Keratinocyte (primary cell): ENCODE results near the gene TLL1. TPM values are rescaled to one million over a fixed set of nuclear protein-coding genes. Genes with fewer than 3 reads are reported as not detected.

Experiments
- DNase-seq: peaks from one replicate; pipeline ENCODE4 v3.0.0-alpha.2; 2011; ENCODE audit warnings: low read depth, missing footprints, low spot score
- FAIRE-seq: peaks from 2 replicates; lab custom pipeline; 2011; peaks lifted over from hg19 to GRCh38; lab: Jason Lieb, UNC
- H2AFZ ChIP-seq: 2 replicates; pipeline ENCODE4 v1.6.0; 2012; ENCODE audit warnings: low read length, control low read depth, inconsistent platforms; ENCODE audit not compliant: control insufficient read depth
- H3K27ac ChIP-seq: 2 replicates; pipeline ENCODE4 v1.5.1; 2011; ENCODE audit warnings: low read length; ENCODE audit not compliant: control insufficient read depth, insufficient read depth
- H3K27me3 ChIP-seq: 3 replicates; pipeline ENCODE4 v1.6.0; 2011; ENCODE audit warnings: low read length; ENCODE audit not compliant: control insufficient read depth, insufficient read depth; ENCODE audit errors: extremely low read depth
- H3K36me3 ChIP-seq, 2 experiments: 2 replicates in 1 of 2; 3 replicates in 1 of 2; pipeline ENCODE4 v1.5.1; 2011; ENCODE audit warnings: low read length in 2 of 2, mild to moderate bottlenecking in 1 of 2; ENCODE audit not compliant: control insufficient read depth in 2 of 2, insufficient read depth in 2 of 2; ENCODE audit errors: extremely low read depth in 1 of 2
- H3K4me1 ChIP-seq: 3 replicates; pipeline ENCODE4 v1.5.1; 2011; ENCODE audit warnings: low read length; ENCODE audit not compliant: control insufficient read depth, insufficient read depth; ENCODE audit errors: extremely low read depth
- H3K4me2 ChIP-seq: 3 replicates; pipeline ENCODE4 v1.6.0; 2011; ENCODE audit warnings: low read depth, low read length; ENCODE audit not compliant: control insufficient read depth, insufficient read depth; ENCODE audit errors: extremely low read depth
- H3K4me3 ChIP-seq, 3 experiments: fragments of 200-600 bp in 1 of 3; sonication (generic) in 1 of 3; 2 replicates in 2 of 3; 3 replicates in 1 of 3; pipeline ENCODE4 v1.5.1; 2011 to 2016; ENCODE audit warnings: low read length in 3 of 3, mild to moderate bottlenecking in 3 of 3, control low read depth in 2 of 3, inconsistent platforms in 1 of 3, low read depth in 1 of 3, mixed read lengths in 1 of 3, mixed run types in 1 of 3, moderate library complexity in 1 of 3; ENCODE audit not compliant: control insufficient read depth in 2 of 3, insufficient read depth in 2 of 3; ENCODE audit errors: extremely low read depth in 1 of 3
- H3K79me2 ChIP-seq: 2 replicates; pipeline ENCODE4 v1.6.0; 2012; ENCODE audit warnings: low read length; ENCODE audit not compliant: control insufficient read depth, insufficient read depth
- H3K9ac ChIP-seq: 3 replicates; pipeline ENCODE4 v1.6.0; 2011; ENCODE audit warnings: low read length; ENCODE audit not compliant: control insufficient read depth, insufficient read depth; ENCODE audit errors: extremely low read depth
- H3K9me1 ChIP-seq: 3 replicates; pipeline ENCODE4 v1.6.0; 2011; ENCODE audit warnings: low read length; ENCODE audit not compliant: control insufficient read depth, insufficient read depth; ENCODE audit errors: extremely low read depth
- H3K9me3 ChIP-seq: 2 replicates; pipeline ENCODE4 v1.5.1; 2012; ENCODE audit warnings: low read depth, low read length; ENCODE audit not compliant: control insufficient read depth
- H4K20me1 ChIP-seq: 3 replicates; pipeline ENCODE4 v1.6.0; 2011; ENCODE audit warnings: low read length; ENCODE audit not compliant: control insufficient read depth, insufficient read depth; ENCODE audit errors: extremely low read depth
- CTCF ChIP-seq, 3 experiments: IDR thresholded peaks in 1 of 3; conservative IDR thresholded peaks in 1 of 3; optimal IDR thresholded peaks in 1 of 3; 2 replicates in 2 of 3; 3 replicates in 1 of 3; pipeline versions ENCODE3 to v1.5.1; 2011; ENCODE audit warnings: low read length in 3 of 3, mild to moderate bottlenecking in 3 of 3, moderate library complexity in 2 of 3, control low read depth in 1 of 3, inconsistent platforms in 1 of 3; ENCODE audit not compliant: insufficient read depth in 2 of 3; ENCODE audit errors: extremely low read depth in 1 of 3
- EZH2 ChIP-seq: IDR thresholded peaks from one replicate; pipeline ENCODE4 v1.6.1; 2012; ENCODE audit warnings: inconsistent platforms, mild to moderate bottlenecking, low read length, moderate library complexity
- dilution Hi-C: fragments of 300-500 bp; cut with MboI; formaldehyde crosslinking; loops from one replicate; pipeline ENCODE4 v1.7.0; 2020; ENCODE audit warnings: low sequenced_read_pairs; ENCODE audit not compliant: extremely low pct_ligation_motif_present
- polyA plus RNA-seq, 5 experiments: library from polyadenylated mRNA; depleted of rRNA in 3 of 5; stranded (reverse) in 3 of 5; stranded (forward) in 1 of 5; unstranded in 1 of 5; fragments of >200 nt; gene quantifications; 1 replicate in 1 of 5; 2 replicates in 3 of 5; 3 replicates in 1 of 5; pipeline versions ENCODE4 v1.2.1 to v1.2.3, GENCODE V29; 2011 to 2012; ENCODE audit warnings: missing spikeins in 2 of 5, low read depth in 1 of 5, low replicate concordance in 1 of 5

The TLL1 gene
- polyA plus RNA-seq, 1 donor (not counting 4 experiments of a cell fraction or from before 2014, with no cell fraction given) = 1.5 TPM

- Histone ChIP-seq H3K36me3 (no peaks in the 10 kb centered on the region), H4K20me1 (no peaks in the 10 kb centered on the region), H3K27ac (no peak overlapping the region), H3K79me2 (no peaks in the 10 kb centered on the region), H3K27me3 (no peaks in the 10 kb centered on the region), H3K9ac (no peak overlapping the region), H3K4me2 (no peak overlapping the region), H3K4me3 (no peak overlapping the region), H2AFZ (no peak overlapping the region), H3K9me3 (peaks cover 2% of the 10 kb centered on the region), H3K4me1 (peaks cover 4% of the 10 kb centered on the region), H3K9me1 (no peaks in the 10 kb centered on the region)
- DNase-seq (no peak), FAIRE-seq (peak; percentile 26)
- TF ChIP-seq CTCF (optimal IDR thresholded peaks at IDR 0.05 in 1 of 3, IDR thresholded peaks at IDR 0.05 in 1 of 3, conservative IDR thresholded peaks at IDR 0.05 in 1 of 3; ENCODE audit: extremely low read depth in 1 of 3, insufficient read depth in 2 of 3, low read length in 3 of 3) (peak in 1 of 3 experiments; percentile 14), EZH2 (no peak)
- dilution Hi-C loops = no loop called here
Measured at GRCh38 chr4:165827018-165827417, 46.0 kb upstream of the TLL1 start.

GRCh38 chr4:165828928-165829327 lies 44.1 kb upstream of the TLL1 start:
- DNase-seq = no peak
- H2AFZ ChIP-seq = no peak overlapping the region
- H3K79me2 ChIP-seq = no peaks in the 10 kb centered on the region
- H3K27ac ChIP-seq = no peak overlapping the region
- no peaks in the 10 kb centered on the region for H3K36me3 ChIP-seq
- H3K27me3 ChIP-seq = no peaks in the 10 kb centered on the region
- H3K4me3 ChIP-seq = no peak overlapping the region
- no peak overlapping the region for H3K4me2 ChIP-seq
- TF ChIP-seq CTCF (optimal IDR thresholded peaks at IDR 0.05 in 1 of 3, IDR thresholded peaks at IDR 0.05 in 1 of 3, conservative IDR thresholded peaks at IDR 0.05 in 1 of 3; ENCODE audit: extremely low read depth in 1 of 3, insufficient read depth in 2 of 3, low read length in 3 of 3) (no peak), EZH2 (no peak)
- no peaks in the 10 kb centered on the region for H3K9me1 ChIP-seq
- H3K4me1 ChIP-seq = peaks cover 4% of the 10 kb centered on the region
- no peaks in the 10 kb centered on the region for H4K20me1 ChIP-seq
- peaks cover 2% of the 10 kb centered on the region for H3K9me3 ChIP-seq
- dilution Hi-C loops = no loop called here
- no peak overlapping the region for H3K9ac ChIP-seq
- peak; percentile 39 for FAIRE-seq
